GM10847 (cell line): ENCODE data around the gene SHE.

Experiments used
- POLR2A ChIP-seq: IDR thresholded peaks from 2 replicates; pipeline ENCODE4 v1.6.1; 2011; ENCODE audit not compliant: insufficient read length; ENCODE audit errors: extremely low read depth

Gene SHE

DNA sequence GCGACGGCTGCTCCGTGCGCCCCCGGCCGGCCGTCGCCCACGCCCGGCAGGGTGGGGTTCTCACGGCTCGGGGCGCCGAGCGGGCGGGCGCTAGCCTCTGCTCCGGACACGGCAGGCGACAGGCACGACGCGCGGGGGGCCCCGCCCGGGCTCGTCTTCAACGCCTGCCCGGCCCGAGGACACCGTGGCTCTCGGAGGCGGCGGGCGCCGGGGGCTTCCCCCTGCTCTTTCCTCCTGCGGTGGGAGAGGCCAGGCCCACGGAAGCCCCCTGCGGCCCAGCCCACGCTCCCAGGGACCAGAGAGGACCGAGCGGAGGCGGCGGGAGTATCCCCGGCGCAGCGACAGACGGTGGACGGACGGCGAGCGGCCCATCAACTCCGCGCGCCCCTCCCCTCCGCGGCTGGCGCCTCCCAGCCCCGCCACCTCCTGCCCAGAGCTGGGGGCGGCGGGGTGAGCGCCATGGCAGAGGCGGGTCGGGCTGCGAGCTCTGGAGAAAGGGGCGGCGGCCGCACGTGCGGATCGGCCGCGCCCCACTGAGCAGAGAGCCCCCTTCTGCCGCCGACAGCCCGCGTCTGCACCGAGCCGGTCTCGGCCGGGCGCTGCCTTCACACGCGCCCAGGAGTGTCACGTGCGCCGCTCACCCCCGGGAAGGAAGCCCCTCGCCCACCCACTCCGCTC, at the start of gene SHE, which contains the start of gene TDRD10:
SHE (minus strand) TSS at position 347 of the 678 bp plus-strand sequence. CDS start 386 bp downstream, outside the sequence.
TDRD10 (plus strand) TSS at position 154 of the 678 bp plus-strand sequence. CDS start 4,685 bp downstream, outside the sequence.
- TF ChIP-seq POLR2A, result no peak

DNA sequence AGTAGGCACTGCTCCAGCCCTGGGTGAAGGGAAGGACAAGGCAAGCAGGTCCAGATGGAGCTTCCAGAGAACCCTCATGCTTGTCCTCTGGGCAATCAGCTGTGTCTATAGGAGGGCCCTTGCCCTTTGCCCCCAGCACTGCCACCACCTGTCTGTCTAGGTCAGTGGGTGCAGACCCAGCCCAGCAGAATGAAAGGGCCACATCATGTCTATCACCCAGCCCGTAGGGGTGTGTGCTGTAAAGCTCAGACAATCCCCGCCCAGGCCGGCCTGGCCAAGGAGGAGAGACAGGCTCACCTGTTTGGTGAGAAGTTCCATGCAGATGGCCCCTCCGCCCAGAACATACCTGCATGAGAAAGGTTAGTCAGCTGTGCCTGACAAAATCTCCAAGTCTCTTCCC, 49.3 kb upstream of the SHE start:
- no peak for TF ChIP-seq POLR2A

DNA sequence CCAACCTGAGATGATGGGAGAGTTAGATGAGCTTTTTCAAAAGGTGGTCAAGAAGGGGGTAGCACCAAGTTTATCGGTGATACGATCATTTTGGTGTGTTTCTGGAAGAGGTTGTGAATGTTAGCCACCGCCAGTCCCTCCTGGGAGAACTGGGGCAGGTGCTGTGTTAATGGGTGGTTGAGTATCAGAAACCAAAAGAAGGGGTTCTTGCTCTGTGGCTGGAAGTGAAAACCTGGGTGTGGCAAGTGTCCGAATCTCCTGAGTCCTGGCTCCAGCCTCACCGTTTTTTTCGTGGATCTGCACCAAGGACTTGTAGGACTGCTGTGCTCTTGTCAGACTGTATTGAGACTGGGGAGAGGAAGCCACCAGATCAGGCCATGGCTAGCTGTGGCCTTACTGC, 48.4 kb upstream of the SHE start:
- no peak for TF ChIP-seq POLR2A

DNA sequence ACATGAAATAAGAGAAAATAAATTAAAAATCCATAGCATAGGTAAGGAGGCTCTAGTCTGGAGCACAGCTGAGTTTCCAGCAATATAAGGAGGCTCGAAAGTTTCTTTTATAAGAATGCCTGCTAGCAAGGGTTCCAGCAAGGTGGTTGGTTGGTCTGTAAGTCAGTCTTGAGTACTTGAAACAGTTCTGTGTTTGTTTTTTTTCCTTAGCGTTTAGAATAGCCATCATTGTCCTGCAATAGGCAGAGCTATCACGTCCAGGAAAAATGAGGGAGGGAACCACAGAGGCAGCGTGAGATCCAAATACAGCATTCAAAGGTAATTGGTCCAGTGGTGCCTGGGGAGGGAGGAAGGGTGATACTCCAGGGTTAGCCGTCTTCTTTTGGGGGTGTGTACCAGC, 47.9 kb upstream of the SHE start:
- TF ChIP-seq POLR2A, result no peak

DNA sequence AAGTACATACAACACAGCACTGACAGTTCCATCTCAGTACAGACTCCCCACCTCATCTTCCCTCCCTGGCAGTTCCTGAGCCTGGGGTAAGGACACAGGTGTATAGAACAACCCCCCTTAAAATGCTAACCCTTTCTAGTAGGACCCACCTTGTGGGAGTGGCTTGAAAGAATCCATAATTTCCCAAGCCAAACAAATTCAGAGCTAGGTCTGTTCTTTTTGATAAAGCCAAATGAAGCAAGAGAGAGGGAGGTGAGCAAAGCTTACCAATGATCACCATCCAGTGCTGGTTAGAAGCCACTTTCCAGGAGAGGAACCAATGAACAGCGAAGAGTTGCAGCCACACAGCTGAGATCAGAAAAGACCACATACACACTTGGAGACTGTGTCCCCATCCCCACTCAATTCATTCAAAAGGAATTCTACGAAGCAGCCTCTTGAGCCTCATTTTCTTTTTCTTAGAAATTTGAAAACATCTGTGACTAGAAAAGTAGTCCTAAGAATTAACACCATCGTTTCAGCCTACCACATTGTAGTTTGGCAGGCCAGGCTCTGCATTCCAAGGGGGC, 47.1 kb upstream of the SHE start:
- TF ChIP-seq POLR2A, result no peak

DNA sequence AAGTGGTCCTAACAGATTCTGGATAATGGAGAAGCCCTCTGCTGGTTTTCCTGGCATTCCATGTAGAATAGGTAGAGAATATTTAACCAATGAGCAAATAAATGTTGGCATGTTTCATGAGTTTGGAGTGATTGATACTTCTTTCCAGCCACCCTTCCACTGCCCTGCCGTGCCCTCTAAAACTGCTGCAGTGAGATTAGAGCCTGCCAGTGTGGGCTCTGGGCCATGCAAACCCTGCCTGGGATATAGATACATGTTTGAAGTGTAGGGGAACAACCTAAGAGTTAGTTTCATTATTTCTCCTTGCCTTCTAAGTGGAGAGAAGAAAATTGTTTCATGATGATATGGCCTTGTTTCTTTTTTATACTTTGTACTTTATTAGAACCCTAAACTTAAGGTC, 45.8 kb upstream of the SHE start:
- no peak for TF ChIP-seq POLR2A

DNA sequence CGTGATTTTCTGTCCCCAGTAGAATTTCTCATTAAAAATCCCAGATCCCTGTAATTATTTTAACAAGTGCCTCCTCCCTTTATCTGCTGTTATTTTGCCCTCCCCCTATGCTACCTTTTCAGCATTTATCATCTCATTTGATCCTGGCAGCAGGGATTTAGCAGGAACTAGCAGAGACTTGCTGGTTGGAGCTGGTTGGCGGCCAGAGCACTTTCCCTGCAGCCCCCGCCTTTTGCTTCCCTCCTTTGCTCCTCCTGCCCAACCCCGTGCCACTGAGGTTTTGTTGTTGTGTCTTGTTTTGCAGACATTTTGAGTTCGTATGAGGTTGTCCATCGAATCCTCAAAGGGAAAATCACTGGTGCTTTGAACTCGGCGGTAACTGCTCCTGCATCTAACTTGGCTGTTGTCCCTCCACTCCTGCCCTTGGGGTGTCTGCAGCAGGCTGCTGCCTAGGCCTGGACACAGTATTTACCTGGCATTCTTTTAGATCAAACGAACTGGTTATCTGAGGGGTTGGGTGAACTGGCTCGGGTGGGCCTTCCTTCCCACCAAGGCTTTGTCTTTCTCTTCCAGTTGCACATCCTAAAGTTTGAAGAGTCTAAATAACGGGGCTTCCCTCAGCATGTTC, 45.0 kb upstream of the SHE start:
- TF ChIP-seq POLR2A, result no peak

DNA sequence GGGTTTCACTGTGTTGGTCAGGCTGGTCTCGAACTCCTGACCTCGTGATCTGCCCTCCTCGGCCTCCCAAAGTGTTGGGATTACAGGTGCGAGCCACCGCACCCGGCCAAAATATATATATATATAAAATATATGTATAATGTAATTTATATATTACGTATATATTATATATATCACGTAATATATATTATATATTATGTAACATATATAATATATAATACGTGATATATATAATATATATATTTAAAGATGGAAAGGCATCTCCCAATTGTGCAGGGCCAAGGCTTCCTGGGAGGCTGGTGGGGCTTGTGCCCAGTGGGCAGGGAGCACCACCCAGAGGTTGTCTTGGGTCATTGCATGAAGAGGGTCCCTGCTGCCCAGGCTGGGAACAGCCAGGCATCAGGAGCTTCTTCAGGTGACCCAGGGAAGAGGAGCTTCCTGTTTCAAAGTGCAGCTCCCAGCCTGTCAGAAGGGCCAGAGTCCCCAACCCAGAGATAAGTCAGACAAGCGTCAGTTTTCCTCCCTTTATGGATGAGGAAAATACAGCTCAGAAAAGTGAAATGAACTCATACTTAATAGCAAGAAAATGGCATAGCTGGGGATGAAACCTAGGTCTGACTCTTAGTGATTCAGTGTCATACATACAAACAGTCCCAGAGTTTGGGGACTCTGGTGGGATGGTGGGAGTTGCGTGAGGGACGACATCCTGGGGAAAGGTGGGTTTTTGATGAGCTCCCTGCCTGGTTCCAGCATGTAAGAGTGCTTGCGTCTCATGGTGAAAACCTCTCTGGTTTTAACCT, 44.3 kb upstream of the SHE start:
- TF ChIP-seq POLR2A, result no peak

DNA sequence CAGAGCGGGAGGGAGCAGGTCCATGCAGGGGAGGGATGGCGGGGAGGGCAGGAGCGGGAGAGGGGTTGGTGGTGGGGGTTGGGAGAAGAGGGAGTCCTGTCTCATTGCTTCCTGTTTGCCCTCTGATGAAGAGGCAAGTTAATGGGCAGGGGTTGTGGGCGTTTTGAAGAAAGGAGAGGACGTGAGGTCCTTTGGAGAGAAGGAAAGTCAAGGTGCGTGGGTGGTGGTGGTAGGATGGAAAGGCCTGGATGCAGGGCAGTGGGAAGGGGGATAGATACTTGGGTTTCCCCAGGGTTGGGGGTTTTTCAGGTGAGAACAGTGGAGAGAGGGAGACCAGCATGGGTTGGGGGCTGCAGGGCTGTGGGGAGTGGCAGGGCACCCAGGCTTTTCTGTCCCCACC, 39.0 kb upstream of the SHE start:
- TF ChIP-seq POLR2A, result no peak

DNA sequence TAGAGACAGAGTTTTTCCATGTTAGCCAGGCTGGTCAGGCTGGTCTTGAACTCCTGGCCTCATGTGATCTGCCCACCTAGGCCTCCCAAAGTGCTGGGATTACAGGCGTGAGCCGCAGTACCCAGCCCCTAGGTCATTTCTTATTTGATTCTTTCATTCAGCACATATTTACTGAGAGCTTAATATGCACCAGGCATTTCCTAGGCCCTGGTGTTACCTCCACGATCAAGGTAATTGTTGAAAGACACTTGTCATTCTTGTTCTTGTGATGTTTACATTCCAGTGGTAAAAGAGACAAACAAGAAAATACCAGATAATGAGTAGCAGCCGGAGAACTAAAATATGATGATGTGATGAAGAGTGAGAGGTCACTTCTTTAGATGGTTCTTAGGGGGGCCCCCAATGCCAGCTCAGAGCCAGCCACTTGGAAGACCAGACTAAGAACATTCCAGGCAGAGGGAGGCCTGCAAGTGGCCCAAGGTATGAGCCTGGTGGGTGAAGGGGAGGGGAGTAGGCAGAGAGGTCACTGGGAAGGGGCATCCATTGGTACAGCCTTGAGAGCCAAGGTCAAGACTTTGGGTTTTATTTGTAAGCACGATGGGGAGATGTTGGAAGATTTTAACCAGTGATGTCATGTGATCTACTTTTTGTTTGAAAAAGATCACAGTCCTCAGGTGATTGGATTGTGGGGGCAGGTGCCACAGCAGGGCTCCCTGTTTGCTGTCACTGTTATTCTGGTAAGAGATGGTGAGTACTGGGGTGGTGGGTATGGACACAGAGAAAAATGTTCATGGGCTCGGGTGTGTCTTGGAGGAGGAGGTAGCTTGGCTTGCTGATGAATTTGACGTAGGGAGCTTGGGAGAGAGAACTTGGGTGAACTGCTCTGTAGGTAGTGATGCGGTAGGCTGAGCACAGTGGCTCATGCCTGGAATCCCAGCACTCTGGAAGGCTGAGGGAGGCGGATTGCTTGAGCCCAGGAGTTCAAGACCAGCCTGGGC, 37.6 kb upstream of the SHE start:
- no peak for TF ChIP-seq POLR2A

DNA sequence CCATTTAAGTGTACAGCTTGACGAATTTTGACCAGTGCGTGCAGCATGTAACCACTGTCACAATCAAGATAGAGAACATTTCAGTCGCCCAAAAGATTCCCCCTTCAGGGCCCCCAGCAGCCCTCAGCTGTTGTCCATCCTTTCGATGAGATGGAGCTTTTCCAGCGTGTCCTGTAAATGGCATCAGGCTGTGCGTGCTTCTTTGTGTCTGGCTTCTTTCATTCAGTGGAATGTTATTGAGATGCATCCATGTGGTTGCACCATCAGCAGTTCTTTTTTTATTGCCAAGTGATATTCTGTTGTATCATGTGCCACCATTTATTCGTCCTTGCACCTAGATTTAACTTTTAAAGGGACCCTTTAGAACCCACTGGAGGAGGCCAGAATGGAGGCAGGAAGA, 34.4 kb upstream of the SHE start:
- no peak for TF ChIP-seq POLR2A

DNA sequence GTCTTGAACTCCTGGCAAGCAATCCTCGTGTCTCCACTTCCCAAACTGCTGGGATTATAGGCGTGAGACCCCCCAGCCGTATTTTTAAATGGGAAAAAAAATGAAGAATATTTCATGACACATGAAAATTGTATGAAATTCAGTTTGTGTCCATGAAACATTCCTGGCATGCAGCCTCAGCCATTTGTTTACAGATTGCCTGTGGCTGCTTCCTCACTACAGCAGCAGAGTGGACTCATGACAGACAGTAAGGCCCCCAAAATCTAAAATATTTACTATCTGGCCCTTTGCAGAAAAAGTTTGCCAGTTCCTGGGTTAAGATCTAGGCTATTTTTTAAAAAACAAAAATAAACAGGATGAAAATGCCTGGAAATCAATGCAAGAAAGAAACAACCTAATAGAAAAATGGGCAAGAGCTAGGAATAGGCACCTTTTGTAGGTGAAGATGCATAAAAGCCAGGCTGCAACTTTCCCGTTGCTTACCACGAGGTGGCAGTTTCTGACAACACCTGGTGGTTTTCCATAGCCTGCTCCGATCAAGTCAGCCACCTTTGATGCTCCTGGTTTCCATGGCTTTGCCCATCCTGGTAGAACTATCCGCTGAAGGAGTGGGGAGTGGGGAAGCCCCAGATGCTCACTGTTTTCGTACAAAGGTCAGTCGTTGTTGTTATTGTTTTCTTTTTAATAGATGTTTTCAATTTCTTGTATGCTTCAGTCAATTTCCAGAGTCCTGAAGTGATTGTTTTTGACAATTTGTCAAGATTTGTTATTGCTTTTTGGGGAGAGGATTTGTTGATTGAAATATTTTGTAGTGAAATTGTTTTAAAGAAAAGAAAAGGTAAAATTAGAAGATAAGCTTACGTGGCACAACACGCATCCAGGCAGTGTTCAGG, 32.0 kb upstream of the SHE start:
- no peak for TF ChIP-seq POLR2A

DNA sequence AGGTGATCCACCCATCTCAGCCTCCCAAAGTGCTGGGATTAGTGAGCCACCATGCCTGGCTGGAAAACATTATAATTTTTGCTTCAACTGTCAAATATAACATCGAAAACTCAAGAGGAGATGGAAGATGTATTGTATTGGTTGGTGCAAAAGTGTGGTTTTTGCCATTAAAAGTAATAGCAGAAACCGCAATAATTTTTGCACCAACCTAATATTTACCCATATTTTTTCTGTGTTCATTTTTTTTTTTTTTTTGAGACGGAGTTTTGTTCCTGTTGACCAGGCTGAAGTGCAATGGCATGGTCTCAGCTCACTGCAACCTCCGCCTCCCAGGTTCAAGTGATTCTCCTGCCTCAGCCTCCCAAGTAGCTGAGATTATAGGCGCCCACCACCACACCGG, 27.1 kb upstream of the SHE start:
- no peak for TF ChIP-seq POLR2A

DNA sequence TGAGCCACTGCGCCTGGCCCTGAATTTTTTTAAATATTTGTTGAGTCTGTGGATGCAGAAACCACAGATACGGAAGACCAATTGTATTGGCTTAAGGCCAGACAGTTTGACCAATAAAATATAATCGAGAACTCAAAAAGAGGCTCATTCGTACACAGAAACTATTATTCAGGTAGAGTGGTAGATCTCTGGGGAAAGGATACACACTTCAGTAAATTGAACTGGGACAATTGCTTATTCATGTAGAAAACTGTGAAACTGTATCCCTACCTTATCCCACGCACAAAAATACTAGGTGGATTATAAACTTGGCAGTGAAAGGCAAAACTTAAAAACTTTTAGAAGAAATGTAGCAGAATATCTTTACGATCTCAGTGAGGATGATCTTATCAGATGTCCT, 25.0 kb upstream of the SHE start:
- TF ChIP-seq POLR2A, result no peak
